OCI-LY1 (cell line): Measurements from ENCODE around the gene BRD7.

ENCODE experiments used
- CTCF ChIP-seq: fragments of 200-600 bp; sonication (generic), shearing (Covaris generic); IDR thresholded peaks from 2 replicates; pipeline ENCODE4 v1.5.1; 2017; ENCODE audit warnings: mild to moderate bottlenecking, antibody characterized with exemption, low read length, moderate library complexity, mixed read lengths
- EZH2 ChIP-seq: fragments of 200-600 bp; sonication (generic), shearing (Covaris generic); IDR thresholded peaks from 2 replicates; pipeline ENCODE4 v1.8.0; 2017; ENCODE audit warnings: borderline replicate concordance, mixed run types, mild to moderate bottlenecking, antibody characterized with exemption, low read length, moderate library complexity, mixed read lengths

GRCh38 chr16:50399411-50399810 lies 30.6 kb upstream of the BRD7 start:
- TF ChIP-seq CTCF, result no peak
- no peak for TF ChIP-seq EZH2
